ENCODE measurements around the gene RAB3D.
"Not testable (repeated sequence)": the region's sequence is repeated elsewhere in the genome, so short reads cannot be mapped to it uniquely, and the experiment has no call there.

RAB3D gene

DNA sequence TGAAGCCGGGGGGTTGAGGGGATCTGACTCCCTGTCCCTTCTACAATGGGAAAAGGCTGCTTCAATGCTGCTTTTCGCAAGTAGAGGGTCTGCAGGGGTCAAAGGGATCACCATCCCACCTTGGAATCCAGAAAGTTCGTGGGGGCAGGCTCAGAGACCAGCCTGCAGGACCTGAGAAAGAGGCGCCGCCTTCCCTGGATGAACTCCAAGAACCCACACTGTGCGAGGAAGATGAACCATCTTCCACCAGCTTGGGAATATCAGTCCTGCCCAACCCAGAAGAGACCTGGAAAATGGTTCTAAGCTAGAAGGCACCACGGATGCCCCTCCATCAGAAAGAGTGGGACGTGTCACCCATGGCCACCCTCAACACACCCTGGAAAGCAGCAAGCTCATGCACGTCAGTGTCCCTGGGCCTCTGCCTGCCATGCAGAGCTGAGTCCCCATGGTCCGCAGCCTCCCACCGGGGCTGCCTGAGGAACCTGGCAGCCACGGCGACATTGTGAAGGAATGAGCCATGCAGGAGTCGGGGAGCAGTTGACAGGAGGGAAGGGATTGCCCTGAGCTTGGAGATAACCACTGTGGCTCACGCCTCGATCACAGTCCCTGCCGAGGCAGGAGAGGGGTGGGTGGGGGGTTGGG is 14.6 kb downstream of the RAB3D start:
- no peak overlapping the region for H3K4me3 ChIP-seq (ENCODE audit: control insufficient read depth, low read depth, low read length)
- TF ChIP-seq, protein P1, sequence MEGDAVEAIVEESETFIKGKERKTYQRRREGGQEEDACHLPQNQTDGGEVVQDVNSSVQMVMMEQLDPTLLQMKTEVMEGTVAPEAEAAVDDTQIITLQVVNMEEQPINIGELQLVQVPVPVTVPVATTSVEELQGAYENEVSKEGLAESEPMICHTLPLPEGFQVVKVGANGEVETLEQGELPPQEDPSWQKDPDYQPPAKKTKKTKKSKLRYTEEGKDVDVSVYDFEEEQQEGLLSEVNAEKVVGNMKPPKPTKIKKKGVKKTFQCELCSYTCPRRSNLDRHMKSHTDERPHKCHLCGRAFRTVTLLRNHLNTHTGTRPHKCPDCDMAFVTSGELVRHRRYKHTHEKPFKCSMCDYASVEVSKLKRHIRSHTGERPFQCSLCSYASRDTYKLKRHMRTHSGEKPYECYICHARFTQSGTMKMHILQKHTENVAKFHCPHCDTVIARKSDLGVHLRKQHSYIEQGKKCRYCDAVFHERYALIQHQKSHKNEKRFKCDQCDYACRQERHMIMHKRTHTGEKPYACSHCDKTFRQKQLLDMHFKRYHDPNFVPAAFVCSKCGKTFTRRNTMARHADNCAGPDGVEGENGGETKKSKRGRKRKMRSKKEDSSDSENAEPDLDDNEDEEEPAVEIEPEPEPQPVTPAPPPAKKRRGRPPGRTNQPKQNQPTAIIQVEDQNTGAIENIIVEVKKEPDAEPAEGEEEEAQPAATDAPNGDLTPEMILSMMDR (conservative IDR thresholded peaks at IDR 0.05; ENCODE audit: control insufficient read depth, insufficient read depth, low read depth, low read length): no peak
- no peak for DNase-seq (ENCODE audit: low read depth)

DNA sequence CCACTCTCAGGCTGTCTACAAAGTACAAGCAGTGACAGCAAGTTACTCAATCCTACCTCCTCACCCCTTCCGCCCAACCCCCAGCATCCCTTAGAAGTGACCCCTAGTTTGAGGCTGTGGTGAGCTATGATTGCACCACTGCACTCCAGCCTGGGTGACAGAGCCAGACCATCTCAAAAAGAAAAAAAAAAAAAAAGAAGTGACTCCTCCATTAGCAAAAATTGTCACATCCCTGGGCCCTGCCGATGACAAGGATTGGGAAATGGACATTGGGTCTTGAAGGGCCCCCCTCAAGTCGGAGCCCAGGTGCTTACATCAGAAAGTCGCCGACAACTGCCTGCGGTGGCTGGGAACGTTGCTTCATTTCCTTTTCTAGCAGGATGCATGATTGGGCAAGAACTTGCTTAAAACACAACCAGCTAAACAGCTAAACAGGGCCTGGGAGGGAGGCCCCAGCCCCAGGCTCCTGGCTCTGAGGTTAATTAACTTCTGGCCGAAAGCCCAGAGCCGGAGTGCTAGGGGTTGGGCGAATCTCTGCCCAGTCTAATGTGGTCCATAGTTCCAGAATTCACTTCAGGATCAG is 15.3 kb downstream of the RAB3D start:
- peak; percentile 94 for DNase-seq (ENCODE audit: low read depth)
- H3K4me3 ChIP-seq (ENCODE audit: control insufficient read depth, low read depth, low read length): no peak overlapping the region
- TF ChIP-seq, protein P1 (conservative IDR thresholded peaks at IDR 0.05; ENCODE audit: control insufficient read depth, insufficient read depth, low read depth, low read length): no peak

DNA sequence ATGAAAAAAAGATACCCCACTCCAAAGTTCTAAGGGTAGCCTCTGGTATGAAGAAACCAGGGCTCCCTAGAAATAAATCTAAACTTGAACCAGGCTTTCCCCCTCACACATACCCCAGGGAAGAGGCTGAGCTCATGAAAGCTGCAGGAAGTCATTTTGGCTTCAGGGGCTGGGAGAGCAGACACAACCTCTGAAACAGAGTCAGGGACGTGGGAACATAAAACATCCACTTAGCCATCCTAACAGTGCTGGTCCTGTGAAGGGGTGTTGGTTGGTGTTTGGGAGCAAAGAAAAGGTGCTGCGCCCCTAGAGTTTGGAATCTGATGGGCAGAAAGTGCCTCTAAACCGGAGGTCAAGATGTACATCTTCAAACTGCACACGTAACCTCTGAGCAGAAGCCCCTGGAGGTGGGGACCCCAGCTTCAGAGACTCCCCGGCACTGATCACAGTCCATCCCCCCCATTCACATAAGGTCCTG is 15.8 kb downstream of the RAB3D start:
- no peak overlapping the region for H3K4me3 ChIP-seq (ENCODE audit: control insufficient read depth, low read depth, low read length)
- TF ChIP-seq, protein P1 (conservative IDR thresholded peaks at IDR 0.05; ENCODE audit: control insufficient read depth, insufficient read depth, low read depth, low read length): no peak
- peak; percentile 14 for DNase-seq (ENCODE audit: low read depth)

DNA sequence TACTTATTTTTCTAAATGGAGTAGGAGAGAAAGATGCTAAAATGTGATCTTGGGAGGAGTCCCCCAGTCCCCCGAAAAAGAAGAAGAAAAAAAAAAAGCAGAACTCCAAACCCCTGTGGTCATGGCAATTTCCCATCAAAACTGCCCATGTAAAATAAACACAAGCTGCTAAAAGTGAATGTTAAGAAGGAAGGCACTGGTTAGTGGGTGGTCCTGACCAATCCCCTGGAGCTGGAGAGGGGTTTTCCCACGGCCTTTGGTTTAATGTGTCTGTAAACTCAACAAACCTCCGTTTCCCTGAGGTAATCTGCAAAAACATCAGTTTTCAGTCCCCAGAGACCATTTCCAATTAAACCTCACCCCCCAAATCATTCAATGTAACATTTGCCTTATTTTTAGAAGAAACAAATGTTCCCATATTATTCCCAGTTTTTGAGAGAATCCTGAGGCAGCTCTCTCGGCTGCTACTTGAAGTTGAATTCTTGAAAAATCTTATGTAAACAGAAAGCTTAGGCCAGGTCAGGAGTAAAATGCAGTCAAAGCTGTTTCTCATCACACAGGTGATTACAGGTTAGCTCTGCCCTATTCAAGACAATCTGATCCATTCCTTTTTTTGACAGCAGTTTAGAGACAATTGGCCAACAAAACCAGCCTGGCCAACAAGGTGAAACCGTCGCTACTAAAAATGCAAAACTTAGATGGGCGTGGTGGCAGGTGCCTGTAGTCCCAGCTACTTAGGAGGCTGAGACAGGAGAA is 17.0 kb downstream of the RAB3D start:
- no peak overlapping the region for H3K4me3 ChIP-seq (ENCODE audit: control insufficient read depth, low read depth, low read length)
- DNase-seq (ENCODE audit: low read depth): no peak
- TF ChIP-seq, protein P1 (conservative IDR thresholded peaks at IDR 0.05; ENCODE audit: control insufficient read depth, insufficient read depth, low read depth, low read length): no peak

DNA sequence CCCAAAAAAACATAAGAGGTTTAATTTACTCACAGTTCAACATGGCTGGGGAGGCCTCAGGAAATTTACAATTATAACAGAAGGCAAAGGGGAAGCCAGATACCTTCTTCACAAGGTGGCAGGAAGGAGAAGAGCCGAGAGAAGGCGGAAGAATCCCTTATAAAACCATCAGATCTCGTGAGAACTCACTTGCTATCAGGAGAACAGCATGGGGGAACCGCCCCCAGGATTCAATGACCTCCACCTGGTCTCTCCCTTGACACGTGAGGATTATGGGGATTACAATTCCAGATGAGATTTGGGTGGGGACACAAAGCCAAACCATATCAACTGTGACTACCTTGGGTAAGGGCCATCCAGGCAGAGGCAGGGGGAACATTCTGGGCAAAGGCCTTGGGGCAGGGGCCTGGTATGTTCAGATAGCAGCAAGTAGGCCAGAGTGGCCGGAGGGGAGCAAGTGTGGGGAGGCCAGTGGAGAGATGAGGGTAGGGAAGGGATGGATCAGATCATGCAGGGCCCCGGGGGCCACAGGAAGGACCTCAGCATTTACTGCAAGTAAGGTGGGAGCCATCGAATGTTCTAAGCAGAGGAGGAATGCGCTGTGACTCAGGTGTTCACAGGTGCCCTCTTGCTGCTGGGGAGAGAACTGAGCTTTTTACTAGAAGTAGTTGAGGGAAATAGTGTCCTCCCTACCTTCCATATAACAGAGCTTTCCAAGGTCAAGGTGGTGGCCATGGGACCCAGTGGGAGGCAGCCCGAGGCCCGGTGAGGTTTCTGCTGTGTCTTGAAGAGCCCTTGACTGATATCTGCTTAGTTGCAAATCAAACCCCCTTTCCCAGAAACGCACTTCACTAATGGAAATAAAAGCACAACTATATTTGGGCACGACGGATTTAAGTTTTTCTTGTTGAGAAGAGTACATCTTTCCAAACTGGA is 18.0 kb downstream of the RAB3D start:
- no peak overlapping the region for H3K4me3 ChIP-seq (ENCODE audit: control insufficient read depth, low read depth, low read length)
- DNase-seq (ENCODE audit: low read depth): no peak
- TF ChIP-seq, protein P1 (conservative IDR thresholded peaks at IDR 0.05; ENCODE audit: control insufficient read depth, insufficient read depth, low read depth, low read length): no peak

DNA sequence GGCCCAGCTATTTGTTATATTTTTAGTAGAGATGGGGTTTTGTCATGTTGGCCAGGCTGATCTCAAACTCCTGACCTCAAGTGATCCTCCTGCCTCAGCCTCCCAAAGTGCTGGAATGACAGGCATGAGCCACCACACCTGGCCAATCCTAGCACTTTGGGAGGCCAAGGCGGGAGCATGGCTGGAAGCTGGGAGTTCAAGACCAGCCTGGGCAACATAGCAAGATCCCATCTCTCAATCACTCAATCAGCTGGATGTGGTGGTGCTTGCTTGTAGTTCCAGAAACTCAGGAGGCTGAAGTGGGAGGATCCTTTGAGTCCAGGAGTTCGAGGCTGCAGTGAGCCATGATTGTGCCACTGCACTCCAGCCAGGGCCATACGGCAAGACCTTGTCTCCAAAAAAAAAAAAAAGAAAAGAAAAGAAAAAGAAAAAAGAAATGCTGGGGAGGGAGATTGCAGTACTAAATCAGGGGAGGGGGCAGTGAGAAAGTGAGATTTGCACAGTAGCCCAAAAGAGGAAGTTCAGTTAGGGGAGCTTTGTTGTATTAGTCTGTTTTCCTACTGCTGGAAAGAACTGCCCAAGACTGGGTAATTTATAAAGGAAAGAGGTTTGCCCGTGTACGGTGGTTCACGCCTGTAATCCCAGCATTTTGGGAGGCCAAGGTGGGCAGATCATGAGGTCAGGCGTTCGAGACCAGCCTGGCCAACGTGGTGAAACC is 19.0 kb downstream of the RAB3D start:
- DNase-seq (ENCODE audit: low read depth); H3K4me3 ChIP-seq (ENCODE audit: control insufficient read depth, low read depth, low read length): not testable (repeated sequence)

Data from fibroblast of mammary gland (primary cell).